Mucosa of descending colon (tissue), 3 donors: ENCODE results near the gene MEG3. TPM values are rescaled to one million over a fixed set of nuclear protein-coding genes. Genes with fewer than 3 reads are reported as not detected.

Experiments
- ATAC-seq: fragments of 200-7000 bp; cut with Tn5 transposase; one replicate; pipeline ENCODE4 v1.9.1; 2020; ENCODE audit warnings: mild to moderate bottlenecking, moderate library complexity
- DNase-seq, 3 donors: peaks; one replicate each; pipeline ENCODE4 v3.0.0-alpha.2; 2020
- H3K36me3 ChIP-seq: fragments of 200-600 bp; one replicate; pipeline ENCODE4 v1.8.0; 2021; ENCODE audit warnings: low read depth, mild to moderate bottlenecking
- H3K4me1 ChIP-seq: fragments of 200-600 bp; one replicate; pipeline ENCODE4 v1.8.0; 2021; ENCODE audit warnings: low read depth, mild to moderate bottlenecking
- H3K4me3 ChIP-seq: fragments of 200-600 bp; one replicate; pipeline ENCODE4 v1.8.0; 2021; ENCODE audit warnings: mild to moderate bottlenecking
- H3K9me3 ChIP-seq: fragments of 200-600 bp; one replicate; pipeline ENCODE4 v1.8.0; 2021; ENCODE audit warnings: mild to moderate bottlenecking
- CTCF ChIP-seq: fragments of 200-600 bp; IDR thresholded peaks from one replicate; pipeline ENCODE4 v1.8.0; 2022; ENCODE audit warnings: antibody characterized with exemption, mild to moderate bottlenecking
- intact Hi-C, 2 donors: fragments of 100-400 bp; cut with DNase I in 1 of 2; cut with micrococcal nuclease in 1 of 2; formaldehyde crosslinking; loops; one replicate each; pipeline versions ENCODE4 v1.11.0 to v1.11.1; 2022; cut with DNase I, micrococcal nuclease
- total RNA-seq, 3 donors: library from RNA; stranded (reverse); fragmentation: NEBNext Ultra II Directional in 2 of 3; extraction: Animal tissue kit (Norgen Biotek cat#: 25700) in 2 of 3; gene quantifications; one replicate each; pipeline versions ENCODE4 v1.2.1 to v1.2.4, GENCODE V29; 2021 to 2023
- donor health status: DM: no; HTN: no; CAD: no; lungs with moderate emphysema.
- donor health status: DM: no; HTN: no; CAD: no.
- donor health status: DM: no; HTN: yes; CAD: no.

Gene MEG3
- total RNA-seq, 3 donors from 2014 or later = 13.8 to 32.2 (median 16.4) TPM

DNA sequence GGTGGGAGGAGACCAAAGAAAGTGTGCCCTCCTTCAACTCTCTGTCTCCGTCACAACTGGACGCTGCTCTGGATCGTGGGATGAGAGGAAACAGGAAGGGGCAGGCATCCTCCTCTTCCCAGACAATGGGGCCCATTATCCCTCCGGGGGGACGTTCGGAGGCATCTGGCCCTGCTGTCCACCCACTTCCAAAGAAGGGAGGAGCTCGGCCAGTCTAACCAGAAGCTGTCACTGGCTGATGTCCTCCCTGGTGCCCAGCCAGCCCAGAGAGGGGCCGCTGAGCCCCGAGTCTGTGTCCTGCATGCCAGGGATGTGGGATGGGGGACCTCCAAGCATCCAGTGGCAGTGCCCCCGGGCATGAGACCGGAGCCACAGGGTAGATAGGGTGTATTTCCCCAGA lies 39.8 kb upstream of the MEG3 start:
- no peak for ATAC-seq
- DNase-seq = no peak

GRCh38 chr14:100786576-100787219 lies 39.2 kb upstream of the MEG3 start:
- ATAC-seq (no peak), DNase-seq (no peak)
- Histone ChIP-seq H3K4me3 (no peak overlapping the region), H3K36me3 (no peaks in the 10 kb centered on the region), H3K4me1 (no peaks in the 10 kb centered on the region), H3K9me3 (no peaks in the 10 kb centered on the region)
- TF ChIP-seq CTCF = no peak
- intact Hi-C loops = no loop called here

More for the DNA sequence above, 39.8 kb upstream of the MEG3 start:
- no peak for TF ChIP-seq CTCF
- Histone ChIP-seq H3K4me1 (no peaks in the 10 kb centered on the region), H3K9me3 (no peaks in the 10 kb centered on the region), H3K36me3 (no peaks in the 10 kb centered on the region), H3K4me3 (no peak overlapping the region)
- intact Hi-C loops = no loop called here

DNA sequence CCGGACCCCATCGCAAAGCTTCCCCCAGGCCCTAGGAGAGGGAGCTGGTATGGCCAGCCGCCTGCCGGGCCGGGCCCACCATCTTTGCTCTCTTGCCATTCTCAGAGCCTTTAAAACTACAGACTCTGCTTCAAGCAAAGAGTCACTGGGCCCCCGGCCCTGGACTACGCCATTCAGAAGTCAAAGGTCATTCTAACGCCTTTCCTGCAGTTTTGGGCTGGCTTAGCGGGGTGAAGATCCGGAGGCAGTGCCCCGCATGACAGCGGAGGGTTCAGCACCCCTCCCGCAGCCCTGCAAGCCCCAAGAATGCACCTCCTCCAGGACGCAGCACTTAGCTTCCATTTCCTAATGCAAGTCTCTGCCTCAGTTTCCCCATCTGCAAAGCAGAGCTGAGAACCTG lies 38.3 kb upstream of the MEG3 start:
- ATAC-seq = no peak
- no peak for TF ChIP-seq CTCF

GRCh38 chr14:100788517-100788916 lies 37.4 kb upstream of the MEG3 start:
- H3K4me1 ChIP-seq = no peaks in the 10 kb centered on the region
- H3K36me3 ChIP-seq = no peaks in the 10 kb centered on the region
- TF ChIP-seq CTCF = no peak
- no peak overlapping the region for H3K4me3 ChIP-seq
- H3K9me3 ChIP-seq = no peaks in the 10 kb centered on the region
- ATAC-seq = no peak
- intact Hi-C loops = no loop called here
- no peak for DNase-seq

More for the DNA sequence above, 38.3 kb upstream of the MEG3 start:
- no peaks in the 10 kb centered on the region for H3K9me3 ChIP-seq
- no peaks in the 10 kb centered on the region for H3K36me3 ChIP-seq
- H3K4me3 ChIP-seq = no peak overlapping the region
- no peaks in the 10 kb centered on the region for H3K4me1 ChIP-seq
- no peak for DNase-seq
- intact Hi-C loops = no loop called here

GRCh38 chr14:100788942-100789341 lies 37.0 kb upstream of the MEG3 start:
- TF ChIP-seq CTCF = no peak
- no peak for DNase-seq
- no peak for ATAC-seq
- H3K9me3 ChIP-seq = no peaks in the 10 kb centered on the region
- no peak overlapping the region for H3K4me3 ChIP-seq
- intact Hi-C loops = no loop called here
- H3K36me3 ChIP-seq = no peaks in the 10 kb centered on the region
- H3K4me1 ChIP-seq = no peaks in the 10 kb centered on the region
